Neural cell (in vitro differentiated cells): ENCODE data around the gene DNAH10. TPM values are rescaled to one million over a fixed set of nuclear protein-coding genes. Genes with fewer than 3 reads are reported as not detected.

ENCODE experiments used
- H2AFZ ChIP-seq: fragments of 200-600, 300-800 bp; sonication (generic), shearing (Covaris generic); 2 replicates; pipeline ENCODE4 v1.6.0; 2014; ENCODE audit warnings: low read depth, mild to moderate bottlenecking, antibody characterized with exemption, low read length, moderate library complexity
- H3F3A ChIP-seq: fragments of 200-600 bp; shearing (Covaris generic); 2 replicates; pipeline ENCODE4 v1.6.1; 2016; ENCODE audit warnings: mild to moderate bottlenecking, moderate library complexity, mixed read lengths, antibody characterized with exemption, low read length; ENCODE audit not compliant: insufficient read depth, poor library complexity, severe bottlenecking
- H3K27ac ChIP-seq: fragments of 200-600, 300-800 bp; sonication (generic), shearing (Covaris generic); 2 replicates; pipeline ENCODE4 v1.5.1; 2014; ENCODE audit warnings: mild to moderate bottlenecking, low read length, moderate library complexity
- H3K27me3 ChIP-seq: fragments of 300-800, 200-600 bp; sonication (generic), shearing (Covaris generic); 2 replicates; pipeline ENCODE4 v1.6.0; 2014; ENCODE audit warnings: mild to moderate bottlenecking, low read depth, low read length, moderate library complexity; ENCODE audit not compliant: insufficient read depth
- H3K36me3 ChIP-seq: fragments of 300-800, 200-600 bp; sonication (generic), shearing (Covaris generic); 2 replicates; pipeline ENCODE4 v1.5.1; 2014; ENCODE audit warnings: mild to moderate bottlenecking, antibody characterized with exemption, low read length, moderate library complexity; ENCODE audit not compliant: insufficient read depth
- H3K4me2 ChIP-seq: fragments of 300-800, 200-600 bp; sonication (generic), shearing (Covaris generic); 2 replicates; pipeline ENCODE4 v1.6.0; 2014; ENCODE audit warnings: mild to moderate bottlenecking, low read length
- H3K4me3 ChIP-seq: fragments of 300-800, 200-600 bp; sonication (generic), shearing (Covaris generic); 2 replicates; pipeline ENCODE4 v1.5.1; 2014; ENCODE audit warnings: mild to moderate bottlenecking, low read length, moderate library complexity
- H3K79me2 ChIP-seq: fragments of 200-600 bp; shearing (Covaris generic); replicated peaks from 2 replicates; pipeline ENCODE4 v1.6.0; 2014; ENCODE audit warnings: mild to moderate bottlenecking, low read length, moderate library complexity; ENCODE audit not compliant: insufficient read depth
- H3K9ac ChIP-seq: fragments of 300-800, 200-600 bp; sonication (generic), shearing (Covaris generic); 2 replicates; pipeline ENCODE4 v1.6.1; 2016; ENCODE audit warnings: mild to moderate bottlenecking, low read length, mixed read lengths
- H3K9me2 ChIP-seq: fragments of 200-600 bp; shearing (Covaris generic); 2 replicates; pipeline ENCODE4 v1.6.1; 2016; ENCODE audit warnings: mild to moderate bottlenecking, low read length, mixed read lengths; ENCODE audit not compliant: insufficient read depth
- H3K9me3 ChIP-seq: fragments of 200-600, 300-800 bp; sonication (generic), shearing (Covaris generic); 2 replicates; pipeline ENCODE4 v1.6.1; 2016; ENCODE audit warnings: mild to moderate bottlenecking, mixed run types, low read length, moderate library complexity, mixed read lengths
- H4K20me1 ChIP-seq: fragments of 200-600 bp; shearing (Covaris generic); 2 replicates; pipeline ENCODE4 v1.6.1; 2016; ENCODE audit warnings: mild to moderate bottlenecking, mixed run types; ENCODE audit not compliant: insufficient read depth
- CTCF ChIP-seq: fragments of 450-650 bp; IDR thresholded peaks from 2 replicates; pipeline ENCODE4 v1.5.1; 2014; ENCODE audit warnings: antibody characterized with exemption, mild to moderate bottlenecking, moderate library complexity; ENCODE audit not compliant: poor library complexity, severe bottlenecking
- EP300 ChIP-seq: fragments of 450-650 bp; conservative IDR thresholded peaks from 2 replicates; pipeline ENCODE4 v1.6.1; 2014; ENCODE audit warnings: antibody characterized with exemption, mild to moderate bottlenecking, moderate library complexity; ENCODE audit not compliant: poor library complexity, severe bottlenecking
- EZH2 ChIP-seq: fragments of 200-600, 300-800 bp; shearing (Covaris generic), sonication (generic); IDR thresholded peaks from 2 replicates; pipeline ENCODE4 v1.6.1; 2014; ENCODE audit warnings: antibody characterized with exemption, low read length, borderline replicate concordance, mild to moderate bottlenecking; ENCODE audit not compliant: insufficient read depth, poor library complexity, severe bottlenecking
- MXI1 ChIP-seq: fragments of 450-650 bp; conservative IDR thresholded peaks from 2 replicates; pipeline ENCODE4 v1.6.1; 2014; ENCODE audit warnings: antibody characterized with exemption, mild to moderate bottlenecking; ENCODE audit not compliant: poor library complexity, severe bottlenecking
- POLR2AphosphoS5 ChIP-seq: IDR thresholded peaks from 2 replicates; pipeline ENCODE4 v1.6.1; 2012
- RAD21 ChIP-seq: fragments of 450-650 bp; conservative IDR thresholded peaks from 2 replicates; pipeline ENCODE4 v1.6.1; 2014; ENCODE audit warnings: antibody characterized with exemption, mild to moderate bottlenecking, moderate library complexity
- REST ChIP-seq: IDR thresholded peaks from 2 replicates; pipeline ENCODE4 v1.6.1; 2012; ENCODE audit warnings: borderline replicate concordance
- SMC3 ChIP-seq: fragments of 450-650 bp; conservative IDR thresholded peaks from 2 replicates; pipeline ENCODE4 v1.6.1; 2014; ENCODE audit warnings: antibody characterized with exemption, mild to moderate bottlenecking, moderate library complexity; ENCODE audit not compliant: poor library complexity
- TAF1 ChIP-seq: IDR thresholded peaks from 2 replicates; pipeline ENCODE4 v1.6.1; 2012; ENCODE audit warnings: low read depth
- polyA plus RNA-seq: library from polyadenylated mRNA; depleted of rRNA; stranded (reverse); fragments of >200 nt; gene quantifications from 2 replicates; pipeline ENCODE4 v1.2.3, GENCODE V29; 2014

DNAH10 gene
- polyA plus RNA-seq, 1 donor from 2014 or later: 1.9 TPM

GRCh38 chr12:123807670-123808069, 45.6 kb downstream of the DNAH10 start:
- Histone ChIP-seq H3F3A (no peaks in the 10 kb centered on the region), H4K20me1 (no peaks in the 10 kb centered on the region), H3K9me3 (no peaks in the 10 kb centered on the region), H3K27ac (no peak overlapping the region), H3K9me2 (no peaks in the 10 kb centered on the region), H3K9ac (no peak overlapping the region), H3K4me2 (no peak overlapping the region), H2AFZ (no peak overlapping the region), H3K4me3 (no peak overlapping the region), H3K27me3 (no peaks in the 10 kb centered on the region), H3K36me3 (no peaks in the 10 kb centered on the region), H3K79me2 (no peaks in the 10 kb centered on the region)
- TF ChIP-seq RAD21: no peak
- no peak for TF ChIP-seq EZH2
- TF ChIP-seq SMC3: no peak
- no peak for TF ChIP-seq EP300
- TF ChIP-seq MXI1: no peak
- TF ChIP-seq POLR2AphosphoS5: no peak
- TF ChIP-seq CTCF: no peak
- TF ChIP-seq REST: no peak
- no peak for TF ChIP-seq TAF1

- Histone ChIP-seq H3F3A (no peaks in the 10 kb centered on the region), H2AFZ (no peak overlapping the region), H4K20me1 (no peaks in the 10 kb centered on the region), H3K9me2 (no peaks in the 10 kb centered on the region), H3K27ac (no peak overlapping the region), H3K36me3 (no peaks in the 10 kb centered on the region), H3K79me2 (no peaks in the 10 kb centered on the region), H3K4me3 (no peak overlapping the region), H3K9ac (no peak overlapping the region), H3K4me2 (no peak overlapping the region), H3K27me3 (no peaks in the 10 kb centered on the region), H3K9me3 (no peaks in the 10 kb centered on the region)
- TF ChIP-seq TAF1 (no peak), EZH2 (no peak), POLR2AphosphoS5 (no peak), EP300 (no peak), SMC3 (no peak), RAD21 (no peak)
These were observed 46.1 kb downstream of the DNAH10 start for GRCh38 chr12:123808167-123808566.

GRCh38 chr12:123813349-123813748, 51.2 kb downstream of the DNAH10 start:
- Histone ChIP-seq H4K20me1 (no peaks in the 10 kb centered on the region), H3K27ac (no peak overlapping the region), H3K4me3 (no peak overlapping the region), H2AFZ (no peak overlapping the region), H3K36me3 (no peaks in the 10 kb centered on the region), H3K79me2 (no peaks in the 10 kb centered on the region), H3K9me2 (no peaks in the 10 kb centered on the region), H3F3A (no peaks in the 10 kb centered on the region), H3K9ac (no peak overlapping the region), H3K27me3 (no peaks in the 10 kb centered on the region), H3K4me2 (no peak overlapping the region), H3K9me3 (peaks cover 6% of the 10 kb centered on the region)
- TF ChIP-seq POLR2AphosphoS5 (no peak), SMC3 (no peak), EP300 (no peak), RAD21 (no peak), REST (no peak), CTCF (no peak), MXI1 (no peak), EZH2 (no peak), TAF1 (no peak)
